Neural cell (in vitro differentiated cells): Measurements from ENCODE around the gene VPS8. TPM values are rescaled to one million over a fixed set of nuclear protein-coding genes. Genes with fewer than 3 reads are reported as not detected.

Source experiments
- H2AFZ ChIP-seq: fragments of 200-600, 300-800 bp; sonication (generic), shearing (Covaris generic); 2 replicates; pipeline ENCODE4 v1.6.0; 2014; ENCODE audit warnings: low read depth, mild to moderate bottlenecking, antibody characterized with exemption, low read length, moderate library complexity
- H3F3A ChIP-seq: fragments of 200-600 bp; shearing (Covaris generic); 2 replicates; pipeline ENCODE4 v1.6.1; 2016; ENCODE audit warnings: mild to moderate bottlenecking, moderate library complexity, mixed read lengths, antibody characterized with exemption, low read length; ENCODE audit not compliant: insufficient read depth, poor library complexity, severe bottlenecking
- H3K27ac ChIP-seq: fragments of 200-600, 300-800 bp; sonication (generic), shearing (Covaris generic); 2 replicates; pipeline ENCODE4 v1.5.1; 2014; ENCODE audit warnings: mild to moderate bottlenecking, low read length, moderate library complexity
- H3K27me3 ChIP-seq: fragments of 300-800, 200-600 bp; sonication (generic), shearing (Covaris generic); 2 replicates; pipeline ENCODE4 v1.6.0; 2014; ENCODE audit warnings: mild to moderate bottlenecking, low read depth, low read length, moderate library complexity; ENCODE audit not compliant: insufficient read depth
- H3K36me3 ChIP-seq: fragments of 300-800, 200-600 bp; sonication (generic), shearing (Covaris generic); 2 replicates; pipeline ENCODE4 v1.5.1; 2014; ENCODE audit warnings: mild to moderate bottlenecking, antibody characterized with exemption, low read length, moderate library complexity; ENCODE audit not compliant: insufficient read depth
- H3K4me2 ChIP-seq: fragments of 300-800, 200-600 bp; sonication (generic), shearing (Covaris generic); 2 replicates; pipeline ENCODE4 v1.6.0; 2014; ENCODE audit warnings: mild to moderate bottlenecking, low read length
- H3K4me3 ChIP-seq: fragments of 300-800, 200-600 bp; sonication (generic), shearing (Covaris generic); 2 replicates; pipeline ENCODE4 v1.5.1; 2014; ENCODE audit warnings: mild to moderate bottlenecking, low read length, moderate library complexity
- H3K79me2 ChIP-seq: fragments of 200-600 bp; shearing (Covaris generic); replicated peaks from 2 replicates; pipeline ENCODE4 v1.6.0; 2014; ENCODE audit warnings: mild to moderate bottlenecking, low read length, moderate library complexity; ENCODE audit not compliant: insufficient read depth
- H3K9ac ChIP-seq: fragments of 300-800, 200-600 bp; sonication (generic), shearing (Covaris generic); 2 replicates; pipeline ENCODE4 v1.6.1; 2016; ENCODE audit warnings: mild to moderate bottlenecking, low read length, mixed read lengths
- H3K9me2 ChIP-seq: fragments of 200-600 bp; shearing (Covaris generic); 2 replicates; pipeline ENCODE4 v1.6.1; 2016; ENCODE audit warnings: mild to moderate bottlenecking, low read length, mixed read lengths; ENCODE audit not compliant: insufficient read depth
- H3K9me3 ChIP-seq: fragments of 200-600, 300-800 bp; sonication (generic), shearing (Covaris generic); 2 replicates; pipeline ENCODE4 v1.6.1; 2016; ENCODE audit warnings: mild to moderate bottlenecking, mixed run types, low read length, moderate library complexity, mixed read lengths
- H4K20me1 ChIP-seq: fragments of 200-600 bp; shearing (Covaris generic); 2 replicates; pipeline ENCODE4 v1.6.1; 2016; ENCODE audit warnings: mild to moderate bottlenecking, mixed run types; ENCODE audit not compliant: insufficient read depth
- EP300 ChIP-seq: fragments of 450-650 bp; conservative IDR thresholded peaks from 2 replicates; pipeline ENCODE4 v1.6.1; 2014; ENCODE audit warnings: antibody characterized with exemption, mild to moderate bottlenecking, moderate library complexity; ENCODE audit not compliant: poor library complexity, severe bottlenecking
- EZH2 ChIP-seq: fragments of 200-600, 300-800 bp; shearing (Covaris generic), sonication (generic); IDR thresholded peaks from 2 replicates; pipeline ENCODE4 v1.6.1; 2014; ENCODE audit warnings: antibody characterized with exemption, low read length, borderline replicate concordance, mild to moderate bottlenecking; ENCODE audit not compliant: insufficient read depth, poor library complexity, severe bottlenecking
- MXI1 ChIP-seq: fragments of 450-650 bp; conservative IDR thresholded peaks from 2 replicates; pipeline ENCODE4 v1.6.1; 2014; ENCODE audit warnings: antibody characterized with exemption, mild to moderate bottlenecking; ENCODE audit not compliant: poor library complexity, severe bottlenecking
- POLR2AphosphoS5 ChIP-seq: IDR thresholded peaks from 2 replicates; pipeline ENCODE4 v1.6.1; 2012
- RAD21 ChIP-seq: fragments of 450-650 bp; conservative IDR thresholded peaks from 2 replicates; pipeline ENCODE4 v1.6.1; 2014; ENCODE audit warnings: antibody characterized with exemption, mild to moderate bottlenecking, moderate library complexity
- SMC3 ChIP-seq: fragments of 450-650 bp; conservative IDR thresholded peaks from 2 replicates; pipeline ENCODE4 v1.6.1; 2014; ENCODE audit warnings: antibody characterized with exemption, mild to moderate bottlenecking, moderate library complexity; ENCODE audit not compliant: poor library complexity
- TAF1 ChIP-seq: IDR thresholded peaks from 2 replicates; pipeline ENCODE4 v1.6.1; 2012; ENCODE audit warnings: low read depth
- polyA plus RNA-seq: library from polyadenylated mRNA; depleted of rRNA; stranded (reverse); fragments of >200 nt; gene quantifications from 2 replicates; pipeline ENCODE4 v1.2.3, GENCODE V29; 2014
- TF ChIP-seq, protein P1 (sequence below): IDR thresholded peaks from 2 replicates; pipeline ENCODE4 v1.6.1; 2012; ENCODE audit warnings: borderline replicate concordance
- TF ChIP-seq, protein P2 (sequence below): fragments of 450-650 bp; IDR thresholded peaks from 2 replicates; pipeline ENCODE4 v1.5.1; 2014; ENCODE audit warnings: antibody characterized with exemption, mild to moderate bottlenecking, moderate library complexity; ENCODE audit not compliant: poor library complexity, severe bottlenecking

The VPS8 gene
- polyA plus RNA-seq, 1 donor from 2014 or later, result 146 TPM

DNA sequence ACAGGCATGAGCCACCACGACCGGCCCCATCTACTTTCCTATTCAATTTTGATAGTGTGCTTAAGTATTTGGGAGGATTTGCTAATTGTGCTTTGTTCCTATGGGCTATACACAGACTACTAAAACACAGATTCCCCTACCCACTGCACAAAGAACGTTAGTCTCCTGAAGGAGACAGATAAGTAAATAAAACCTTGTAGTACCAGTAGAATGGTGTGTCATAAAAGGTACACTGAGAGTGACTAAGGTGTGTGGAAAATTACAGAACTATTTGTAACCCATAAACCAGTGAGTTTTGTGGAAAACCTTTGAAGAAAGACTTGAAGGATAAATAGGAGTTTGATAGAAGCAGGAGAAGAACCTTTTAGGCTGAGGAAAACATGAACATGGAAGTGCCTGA is 158.2 kb downstream of the VPS8 start:
- no peak overlapping the region for H3K4me3 ChIP-seq
- H3K27ac ChIP-seq, result no peak overlapping the region
- H3K36me3 ChIP-seq, result peaks cover 22% of the 10 kb centered on the region
- no peaks in the 10 kb centered on the region for H4K20me1 ChIP-seq
- H3F3A ChIP-seq, result no peaks in the 10 kb centered on the region
- H2AFZ ChIP-seq, result no peak overlapping the region
- H3K27me3 ChIP-seq, result no peaks in the 10 kb centered on the region
- H3K9me2 ChIP-seq, result no peaks in the 10 kb centered on the region
- TF ChIP-seq, protein P1, sequence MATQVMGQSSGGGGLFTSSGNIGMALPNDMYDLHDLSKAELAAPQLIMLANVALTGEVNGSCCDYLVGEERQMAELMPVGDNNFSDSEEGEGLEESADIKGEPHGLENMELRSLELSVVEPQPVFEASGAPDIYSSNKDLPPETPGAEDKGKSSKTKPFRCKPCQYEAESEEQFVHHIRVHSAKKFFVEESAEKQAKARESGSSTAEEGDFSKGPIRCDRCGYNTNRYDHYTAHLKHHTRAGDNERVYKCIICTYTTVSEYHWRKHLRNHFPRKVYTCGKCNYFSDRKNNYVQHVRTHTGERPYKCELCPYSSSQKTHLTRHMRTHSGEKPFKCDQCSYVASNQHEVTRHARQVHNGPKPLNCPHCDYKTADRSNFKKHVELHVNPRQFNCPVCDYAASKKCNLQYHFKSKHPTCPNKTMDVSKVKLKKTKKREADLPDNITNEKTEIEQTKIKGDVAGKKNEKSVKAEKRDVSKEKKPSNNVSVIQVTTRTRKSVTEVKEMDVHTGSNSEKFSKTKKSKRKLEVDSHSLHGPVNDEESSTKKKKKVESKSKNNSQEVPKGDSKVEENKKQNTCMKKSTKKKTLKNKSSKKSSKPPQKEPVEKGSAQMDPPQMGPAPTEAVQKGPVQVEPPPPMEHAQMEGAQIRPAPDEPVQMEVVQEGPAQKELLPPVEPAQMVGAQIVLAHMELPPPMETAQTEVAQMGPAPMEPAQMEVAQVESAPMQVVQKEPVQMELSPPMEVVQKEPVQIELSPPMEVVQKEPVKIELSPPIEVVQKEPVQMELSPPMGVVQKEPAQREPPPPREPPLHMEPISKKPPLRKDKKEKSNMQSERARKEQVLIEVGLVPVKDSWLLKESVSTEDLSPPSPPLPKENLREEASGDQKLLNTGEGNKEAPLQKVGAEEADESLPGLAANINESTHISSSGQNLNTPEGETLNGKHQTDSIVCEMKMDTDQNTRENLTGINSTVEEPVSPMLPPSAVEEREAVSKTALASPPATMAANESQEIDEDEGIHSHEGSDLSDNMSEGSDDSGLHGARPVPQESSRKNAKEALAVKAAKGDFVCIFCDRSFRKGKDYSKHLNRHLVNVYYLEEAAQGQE, result no peak
- TF ChIP-seq EZH2 (no peak), RAD21 (no peak), MXI1 (no peak), SMC3 (no peak), TAF1 (no peak), EP300 (no peak), POLR2AphosphoS5 (no peak)
- TF ChIP-seq, protein P2, sequence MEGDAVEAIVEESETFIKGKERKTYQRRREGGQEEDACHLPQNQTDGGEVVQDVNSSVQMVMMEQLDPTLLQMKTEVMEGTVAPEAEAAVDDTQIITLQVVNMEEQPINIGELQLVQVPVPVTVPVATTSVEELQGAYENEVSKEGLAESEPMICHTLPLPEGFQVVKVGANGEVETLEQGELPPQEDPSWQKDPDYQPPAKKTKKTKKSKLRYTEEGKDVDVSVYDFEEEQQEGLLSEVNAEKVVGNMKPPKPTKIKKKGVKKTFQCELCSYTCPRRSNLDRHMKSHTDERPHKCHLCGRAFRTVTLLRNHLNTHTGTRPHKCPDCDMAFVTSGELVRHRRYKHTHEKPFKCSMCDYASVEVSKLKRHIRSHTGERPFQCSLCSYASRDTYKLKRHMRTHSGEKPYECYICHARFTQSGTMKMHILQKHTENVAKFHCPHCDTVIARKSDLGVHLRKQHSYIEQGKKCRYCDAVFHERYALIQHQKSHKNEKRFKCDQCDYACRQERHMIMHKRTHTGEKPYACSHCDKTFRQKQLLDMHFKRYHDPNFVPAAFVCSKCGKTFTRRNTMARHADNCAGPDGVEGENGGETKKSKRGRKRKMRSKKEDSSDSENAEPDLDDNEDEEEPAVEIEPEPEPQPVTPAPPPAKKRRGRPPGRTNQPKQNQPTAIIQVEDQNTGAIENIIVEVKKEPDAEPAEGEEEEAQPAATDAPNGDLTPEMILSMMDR, result no peak
- H3K9ac ChIP-seq, result no peak overlapping the region
- H3K4me2 ChIP-seq, result no peak overlapping the region
- no peaks in the 10 kb centered on the region for H3K9me3 ChIP-seq
- H3K79me2 ChIP-seq, result no peaks in the 10 kb centered on the region

DNA sequence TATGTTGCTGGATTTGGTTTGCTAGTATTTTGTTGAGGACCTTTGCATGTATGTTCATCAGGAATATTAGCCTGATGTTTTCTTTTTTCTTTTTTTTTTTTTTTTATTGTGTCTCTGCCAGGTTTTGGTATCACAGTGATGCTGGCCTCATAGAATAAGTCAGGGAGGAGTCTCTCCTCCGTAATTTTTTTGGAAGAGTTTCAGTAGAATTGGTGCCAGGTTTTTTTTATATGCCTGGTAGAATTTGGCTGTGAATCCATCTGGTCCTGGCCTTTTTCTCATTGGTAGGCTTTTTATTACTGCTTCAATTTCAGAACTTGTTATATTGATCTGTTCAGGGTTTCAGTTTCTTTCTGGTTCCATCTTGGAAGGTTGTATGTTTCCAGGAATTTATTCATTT is 165.8 kb downstream of the VPS8 start:
- H3K27ac ChIP-seq, result no peak overlapping the region
- H3K9ac ChIP-seq, result no peak overlapping the region
- TF ChIP-seq MXI1, result no peak
- TF ChIP-seq RAD21, result no peak
- TF ChIP-seq, protein P1, result no peak
- no peak for TF ChIP-seq POLR2AphosphoS5
- TF ChIP-seq, protein P2, result no peak
- TF ChIP-seq EZH2, result no peak
- no peak for TF ChIP-seq SMC3
- TF ChIP-seq EP300, result no peak
- TF ChIP-seq TAF1, result no peak
- H3K9me2 ChIP-seq, result no peaks in the 10 kb centered on the region
- no peaks in the 10 kb centered on the region for H3K79me2 ChIP-seq
- H4K20me1 ChIP-seq, result no peaks in the 10 kb centered on the region
- no peaks in the 10 kb centered on the region for H3K27me3 ChIP-seq
- no peaks in the 10 kb centered on the region for H3F3A ChIP-seq
- no peak overlapping the region for H3K4me3 ChIP-seq
- H3K36me3 ChIP-seq, result peaks cover 7% of the 10 kb centered on the region
- H3K9me3 ChIP-seq, result no peaks in the 10 kb centered on the region
- no peak overlapping the region for H3K4me2 ChIP-seq
- no peak overlapping the region for H2AFZ ChIP-seq
